ENCODE results near the gene BBOX1. TPM values are rescaled to one million over a fixed set of nuclear protein-coding genes. Genes with fewer than 3 reads are reported as not detected.
"Not testable (repeated sequence)": the region's sequence is repeated elsewhere in the genome, so short reads cannot be mapped to it uniquely, and the experiment has no call there.

Gene BBOX1
- 0.32 TPM for total RNA-seq
- long read RNA-seq, partial matches to known transcripts: 0 of 3 reads
- long read RNA-seq, other reads (novel, unspliced or antisense): 0 of 3 reads

GRCh38 chr11:27040302-27041115 is at the start of gene BBOX1:
TSS of gene BBOX1 (plus strand) at chr11:27040815. CDS start at chr11:27055431, 14,616 bp downstream.
- no peak for DNase-seq (ENCODE audit: low spot score)

GRCh38 chr11:26992031-26992541 is 48.5 kb upstream of the BBOX1 start:
- DNase-seq (ENCODE audit: low spot score): no peak

- no peak for DNase-seq (ENCODE audit: low spot score)
Measured at GRCh38 chr11:26993965-26994457, 46.6 kb upstream of the BBOX1 start, which contains the start of gene FIBIN. TSS of gene FIBIN (plus strand) at chr11:26994112. CDS start at chr11:26994527, 415 bp downstream.

GRCh38 chr11:26994631-26995095 is 46.0 kb upstream of the BBOX1 start:
- DNase-seq (ENCODE audit: low spot score): no peak

- DNase-seq (ENCODE audit: low spot score): no peak
Measured at GRCh38 chr11:26995701-26996460, 44.7 kb upstream of the BBOX1 start.

GRCh38 chr11:26997378-26997777 is 43.2 kb upstream of the BBOX1 start:
- no peak for DNase-seq (ENCODE audit: low spot score)

- not testable (repeated sequence) for DNase-seq (ENCODE audit: low spot score)
Measured at GRCh38 chr11:27001136-27001730, 39.4 kb upstream of the BBOX1 start.

GRCh38 chr11:27002431-27002830 is 38.2 kb upstream of the BBOX1 start:
- DNase-seq (ENCODE audit: low spot score): no peak

GRCh38 chr11:27002838-27003237 is 37.8 kb upstream of the BBOX1 start:
- no peak for DNase-seq (ENCODE audit: low spot score)

GRCh38 chr11:27004103-27004502 is 36.5 kb upstream of the BBOX1 start:
- DNase-seq (ENCODE audit: low spot score): no peak

GRCh38 chr11:27008811-27009535 is 31.6 kb upstream of the BBOX1 start:
- DNase-seq (ENCODE audit: low spot score): no peak

GRCh38 chr11:27011560-27012233 is 28.9 kb upstream of the BBOX1 start:
- DNase-seq (ENCODE audit: low spot score): no peak

- DNase-seq (ENCODE audit: low spot score): no peak
Measured at GRCh38 chr11:27012234-27012921, 28.2 kb upstream of the BBOX1 start.

- no peak for DNase-seq (ENCODE audit: low spot score)
Measured at GRCh38 chr11:27013781-27014361, 26.7 kb upstream of the BBOX1 start.

GRCh38 chr11:27018902-27019529 is 21.6 kb upstream of the BBOX1 start:
- DNase-seq (ENCODE audit: low spot score): no peak

GRCh38 chr11:27020751-27021150 is 19.9 kb upstream of the BBOX1 start:
- DNase-seq (ENCODE audit: low spot score): no peak

- no peak for DNase-seq (ENCODE audit: low spot score)
Measured at GRCh38 chr11:27022659-27023251, 17.9 kb upstream of the BBOX1 start.

- no peak for DNase-seq (ENCODE audit: low spot score)
Measured at GRCh38 chr11:27024865-27025264, 15.8 kb upstream of the BBOX1 start.

All from mesenteric fat pad (tissue), 1 donor.